HUES48 (cell line): ENCODE data around the gene SLC16A3.

Source experiments
- H3K27ac ChIP-seq: one replicate; pipeline ENCODE4 v1.7.0; 2013; ENCODE audit warnings: low read depth, low read length, inconsistent platforms
- H3K27me3 ChIP-seq: 2 replicates; pipeline ENCODE4 v1.6.1; 2013; ENCODE audit warnings: mild to moderate bottlenecking, low read length; ENCODE audit not compliant: control insufficient read depth, insufficient read depth
- H3K36me3 ChIP-seq: 2 replicates; pipeline ENCODE4 v1.6.1; 2013; ENCODE audit warnings: low read length; ENCODE audit not compliant: control insufficient read depth, insufficient read depth
- H3K4me1 ChIP-seq: 2 replicates; pipeline ENCODE4 v1.6.1; 2013; ENCODE audit warnings: mild to moderate bottlenecking, low read length; ENCODE audit not compliant: control insufficient read depth, insufficient read depth
- H3K4me3 ChIP-seq: 2 replicates; pipeline ENCODE4 v1.5.1; 2013; ENCODE audit warnings: mild to moderate bottlenecking, low read depth, low read length
- H3K9ac ChIP-seq: 2 replicates; pipeline ENCODE4 v1.6.1; 2013; ENCODE audit warnings: mild to moderate bottlenecking, low read depth, low read length, moderate library complexity
- H3K9me3 ChIP-seq: 2 replicates; pipeline ENCODE4 v1.6.1; 2013; ENCODE audit warnings: low read length; ENCODE audit not compliant: control insufficient read depth, insufficient read depth

Gene SLC16A3

GRCh38 chr17:82194765-82195164, 34.1 kb upstream of the SLC16A3 start:
- H3K36me3 ChIP-seq = peaks cover 38% of the 10 kb centered on the region

DNA sequence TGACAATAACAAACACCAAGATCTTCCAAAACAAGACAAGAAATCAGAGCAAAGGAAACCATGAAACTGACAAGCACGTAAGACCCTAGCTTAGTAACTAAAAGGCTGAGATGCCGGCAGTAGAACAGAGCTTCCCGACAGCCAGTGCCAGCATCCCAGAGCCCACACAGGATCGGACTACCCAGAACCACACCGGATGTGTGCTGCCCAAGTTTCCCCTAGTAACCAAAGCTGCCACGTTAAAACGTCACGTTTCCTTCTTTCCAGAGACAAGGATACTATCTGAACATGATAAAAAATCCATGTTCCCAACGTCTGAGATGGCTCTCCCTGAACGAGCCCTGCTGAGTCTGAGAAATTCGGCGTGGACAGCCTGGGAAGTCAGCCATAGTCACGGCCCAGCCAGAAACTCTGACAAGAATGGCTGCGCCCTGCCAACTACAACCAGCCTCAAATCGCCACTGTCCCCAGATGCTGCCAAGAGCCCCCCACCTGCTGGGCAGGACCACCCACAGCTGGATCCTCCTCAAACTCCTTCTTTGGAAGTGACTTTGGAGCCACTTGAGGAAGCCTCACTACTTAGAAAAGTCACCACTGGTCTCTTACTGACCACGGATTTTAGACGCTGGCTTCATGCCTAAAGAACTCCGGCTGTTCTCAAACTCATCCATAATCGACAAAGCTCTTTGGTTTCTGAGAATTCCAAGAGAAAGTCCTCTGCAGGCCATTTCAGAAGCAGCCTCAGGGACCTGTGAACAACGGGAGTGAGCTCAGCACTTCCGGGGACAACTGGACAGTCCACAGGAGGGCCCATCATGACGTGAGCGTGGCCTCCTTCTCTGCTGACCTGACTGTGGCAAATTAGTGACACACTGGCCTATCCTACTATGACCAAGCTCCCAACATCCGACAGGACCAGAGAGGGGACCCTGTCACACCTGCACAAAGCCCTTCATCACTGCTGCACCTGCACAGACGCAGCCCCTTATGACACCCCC, 32.9 kb upstream of the SLC16A3 start:
- no peaks in the 10 kb centered on the region for H3K9me3 ChIP-seq
- no peak overlapping the region for H3K4me3 ChIP-seq
- no peak overlapping the region for H3K27ac ChIP-seq
- no peak overlapping the region for H3K9ac ChIP-seq
- no peaks in the 10 kb centered on the region for H3K4me1 ChIP-seq
- no peaks in the 10 kb centered on the region for H3K27me3 ChIP-seq
- peaks cover 38% of the 10 kb centered on the region for H3K36me3 ChIP-seq

More at GRCh38 chr17:82194765-82195164, 34.1 kb upstream of the SLC16A3 start:
- H3K4me1 ChIP-seq = no peaks in the 10 kb centered on the region
- H3K9me3 ChIP-seq = no peaks in the 10 kb centered on the region
- H3K4me3 ChIP-seq = no peak overlapping the region
- H3K27ac ChIP-seq = no peak overlapping the region
- H3K27me3 ChIP-seq = no peaks in the 10 kb centered on the region
- no peak overlapping the region for H3K9ac ChIP-seq

- H3K27ac ChIP-seq = no peak overlapping the region
- no peaks in the 10 kb centered on the region for H3K4me1 ChIP-seq
- no peaks in the 10 kb centered on the region for H3K27me3 ChIP-seq
- H3K9ac ChIP-seq = no peak overlapping the region
- no peaks in the 10 kb centered on the region for H3K9me3 ChIP-seq
- H3K4me3 ChIP-seq = no peak overlapping the region
- peaks cover 35% of the 10 kb centered on the region for H3K36me3 ChIP-seq
Measured at GRCh38 chr17:82198092-82198491, 30.8 kb upstream of the SLC16A3 start.

DNA sequence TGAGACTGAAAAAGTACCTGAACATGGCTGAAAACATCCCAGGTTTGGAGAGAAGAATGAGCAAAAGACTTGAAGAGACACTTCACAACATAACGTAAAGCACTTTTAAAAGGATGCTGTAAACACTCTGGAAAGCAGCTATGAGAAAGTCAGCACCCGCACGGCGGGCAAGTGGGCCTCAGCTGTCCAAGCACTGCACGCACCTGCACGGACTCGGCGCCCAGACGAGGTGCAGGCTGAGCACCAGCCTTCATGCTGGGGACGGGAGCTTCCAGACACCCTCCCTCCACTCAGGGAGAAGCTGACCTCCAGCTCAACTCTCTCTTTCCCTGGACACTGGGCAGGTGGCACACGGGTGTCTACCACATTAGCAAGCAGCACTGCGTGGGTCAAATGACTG, 29.3 kb upstream of the SLC16A3 start:
- Histone ChIP-seq H3K27me3 (no peaks in the 10 kb centered on the region), H3K4me3 (no peak overlapping the region), H3K36me3 (peaks cover 27% of the 10 kb centered on the region), H3K4me1 (no peaks in the 10 kb centered on the region), H3K9me3 (no peaks in the 10 kb centered on the region), H3K27ac (no peak overlapping the region), H3K9ac (no peak overlapping the region)

DNA sequence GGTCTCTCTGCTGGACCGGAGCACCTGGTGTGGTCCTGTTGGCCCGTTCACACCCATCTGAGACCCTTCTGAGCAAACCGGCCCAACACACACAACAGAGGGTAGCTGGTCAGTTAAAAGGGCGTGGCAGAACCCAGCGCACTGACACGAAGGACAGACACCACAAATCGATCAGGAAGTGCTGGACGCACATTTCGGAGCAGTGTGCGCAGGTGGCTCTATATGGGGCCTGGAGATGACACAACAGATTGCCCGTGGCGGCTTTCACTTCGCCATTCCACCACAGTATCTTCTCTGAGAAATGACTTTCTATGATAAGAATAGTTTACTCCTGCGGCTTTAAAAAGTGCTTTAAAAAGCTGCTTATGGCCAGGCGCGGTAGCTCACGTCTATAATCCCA, 28.7 kb upstream of the SLC16A3 start:
- H3K4me3 ChIP-seq = no peak overlapping the region
- no peaks in the 10 kb centered on the region for H3K4me1 ChIP-seq
- H3K9me3 ChIP-seq = no peaks in the 10 kb centered on the region
- no peak overlapping the region for H3K9ac ChIP-seq
- no peaks in the 10 kb centered on the region for H3K27me3 ChIP-seq
- peaks cover 21% of the 10 kb centered on the region for H3K36me3 ChIP-seq
- H3K27ac ChIP-seq = no peak overlapping the region

DNA sequence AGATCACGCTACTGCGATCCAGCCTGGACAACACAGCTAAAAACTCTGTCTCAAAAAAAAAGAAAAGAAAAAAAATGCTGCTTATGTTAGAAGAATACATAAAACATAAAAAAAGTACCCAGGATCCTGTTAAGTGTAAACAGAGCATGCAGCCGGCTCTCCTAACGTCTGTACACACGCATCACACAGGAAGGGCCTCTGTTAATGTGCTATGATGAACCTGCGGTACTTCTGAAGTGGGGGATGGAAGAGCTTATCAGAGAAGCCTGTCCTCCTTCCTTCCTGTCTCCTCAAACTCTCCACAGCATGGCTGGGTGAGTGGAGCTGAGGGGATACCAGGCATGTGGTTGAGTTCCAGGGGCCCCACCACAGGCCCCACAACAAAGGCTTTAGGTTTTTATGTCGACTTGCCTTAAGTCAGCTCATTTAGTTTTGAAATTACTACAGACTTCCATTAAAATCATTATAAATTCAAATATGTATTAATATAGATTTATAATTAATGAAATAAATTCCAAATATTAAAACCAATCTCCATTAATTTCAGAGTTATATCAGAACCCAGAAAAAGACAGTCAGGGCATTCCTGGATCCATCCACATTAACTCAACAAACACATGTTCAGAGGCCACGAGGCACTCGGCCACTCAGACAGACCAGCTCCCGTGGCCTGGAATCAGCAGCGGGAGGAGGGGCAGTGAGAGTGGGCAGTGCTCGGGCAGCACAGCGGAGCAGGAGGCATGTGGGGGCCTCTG, 27.9 kb upstream of the SLC16A3 start:
- Histone ChIP-seq H3K27ac (no peak overlapping the region), H3K27me3 (no peaks in the 10 kb centered on the region), H3K36me3 (peaks cover 19% of the 10 kb centered on the region), H3K4me1 (peaks cover under 1% of the 10 kb centered on the region; the same call in 1 of the 2 replicates), H3K9me3 (no peaks in the 10 kb centered on the region), H3K9ac (no peak overlapping the region), H3K4me3 (no peak overlapping the region)

GRCh38 chr17:82201498-82201910, 27.3 kb upstream of the SLC16A3 start:
- H3K9ac ChIP-seq = no peak overlapping the region

DNA sequence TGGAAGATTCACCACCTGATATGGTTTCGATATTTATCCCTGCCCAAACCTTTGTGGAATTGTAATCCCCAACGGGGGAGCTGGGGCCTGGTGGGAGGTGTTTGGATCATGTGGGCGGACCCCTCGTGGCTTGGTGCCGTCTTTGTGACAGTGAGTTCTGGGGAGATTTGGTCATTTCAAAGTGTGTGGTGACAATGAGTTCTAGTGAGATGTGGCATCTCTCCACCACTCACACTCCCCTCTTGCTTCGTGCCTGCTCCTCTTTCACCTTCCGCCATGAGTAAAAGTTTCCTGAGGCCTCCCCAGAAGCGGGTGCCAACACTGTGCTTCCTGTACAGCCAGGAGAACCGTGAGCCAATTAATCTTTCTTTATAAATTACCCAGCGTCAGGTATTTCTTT, 25.9 kb upstream of the SLC16A3 start:
- peaks cover 4% of the 10 kb centered on the region; the same call in 1 of the 2 replicates for H3K4me1 ChIP-seq
- H3K27ac ChIP-seq = no peak overlapping the region
- H3K27me3 ChIP-seq = no peaks in the 10 kb centered on the region
- H3K9ac ChIP-seq = no peak overlapping the region
- no peak overlapping the region for H3K4me3 ChIP-seq
- peaks cover 7% of the 10 kb centered on the region for H3K36me3 ChIP-seq
- H3K9me3 ChIP-seq = no peaks in the 10 kb centered on the region

More at GRCh38 chr17:82201498-82201910, 27.3 kb upstream of the SLC16A3 start:
- Histone ChIP-seq H3K27me3 (no peaks in the 10 kb centered on the region), H3K36me3 (peaks cover 15% of the 10 kb centered on the region), H3K4me1 (peaks cover 4% of the 10 kb centered on the region; the same call in 1 of the 2 replicates), H3K4me3 (no peak overlapping the region), H3K27ac (no peak overlapping the region), H3K9me3 (no peaks in the 10 kb centered on the region)

DNA sequence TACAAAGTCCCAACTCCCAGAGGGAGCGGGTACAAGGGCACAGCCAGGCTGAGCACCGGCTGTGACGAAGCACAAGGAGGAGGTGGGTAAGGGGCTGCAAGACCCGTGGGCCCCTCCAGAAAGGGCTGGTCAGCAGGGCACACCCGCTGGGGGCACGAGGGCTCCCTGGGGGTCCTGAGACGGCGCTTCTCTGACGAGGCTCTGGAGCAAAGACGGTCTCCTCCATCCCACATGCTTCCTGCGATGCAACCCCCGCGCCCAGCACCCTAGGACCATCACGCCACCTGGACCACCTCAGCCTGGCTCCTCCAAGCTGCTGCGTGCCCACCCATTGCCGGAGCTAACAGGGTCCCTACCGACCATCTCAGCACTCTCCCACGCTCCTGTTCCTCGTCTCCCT, 24.9 kb upstream of the SLC16A3 start:
- H3K4me1 ChIP-seq = peaks cover 4% of the 10 kb centered on the region; the same call in 1 of the 2 replicates

GRCh38 chr17:82204831-82205719, 23.8 kb upstream of the SLC16A3 start:
- Histone ChIP-seq H3K9me3 (no peaks in the 10 kb centered on the region), H3K4me3 (no peak overlapping the region), H3K36me3 (peaks cover 4% of the 10 kb centered on the region; the same call in 1 of the 2 replicates), H3K27ac (no peak overlapping the region), H3K4me1 (peaks cover 4% of the 10 kb centered on the region; the same call in 1 of the 2 replicates), H3K9ac (no peak overlapping the region), H3K27me3 (no peaks in the 10 kb centered on the region)

More for the DNA sequence above, 24.9 kb upstream of the SLC16A3 start:
- Histone ChIP-seq H3K4me3 (no peak overlapping the region), H3K27ac (no peak overlapping the region), H3K9me3 (no peaks in the 10 kb centered on the region), H3K9ac (no peak overlapping the region), H3K36me3 (peaks cover 4% of the 10 kb centered on the region; the same call in 1 of the 2 replicates), H3K27me3 (no peaks in the 10 kb centered on the region)
